ENCODE data around the gene DHX30.
"Not testable (repeated sequence)": the region's sequence is repeated elsewhere in the genome, so short reads cannot be mapped to it uniquely, and the experiment has no call there.

The DHX30 gene

DNA sequence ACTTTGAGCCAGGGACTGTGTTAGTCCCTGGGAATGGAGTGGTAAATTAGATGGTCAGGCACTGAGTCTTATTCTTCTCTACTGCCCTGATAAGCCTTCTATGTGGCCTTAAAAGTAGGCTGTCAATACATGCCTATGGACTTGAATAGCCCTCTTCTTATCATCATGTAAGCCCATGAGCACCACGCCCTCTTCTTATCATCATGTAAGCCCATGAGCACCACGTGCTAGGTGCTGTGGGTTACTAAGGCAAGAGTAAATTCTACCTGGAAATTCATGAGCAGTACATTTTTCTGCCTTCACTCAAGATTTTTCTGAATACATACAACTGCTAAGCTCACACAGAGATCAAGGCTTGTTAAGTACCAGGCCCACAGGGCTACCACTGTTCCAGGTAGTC is 68.5 kb downstream of the DHX30 start:
- no peak for DNase-seq
- in situ Hi-C loops (cut with HindIII; ENCODE audit: low pct_ligation_motif_present, low pct_unique_long_range_greater_than_20kb, low sequenced_read_pairs): no loop called here

DNA sequence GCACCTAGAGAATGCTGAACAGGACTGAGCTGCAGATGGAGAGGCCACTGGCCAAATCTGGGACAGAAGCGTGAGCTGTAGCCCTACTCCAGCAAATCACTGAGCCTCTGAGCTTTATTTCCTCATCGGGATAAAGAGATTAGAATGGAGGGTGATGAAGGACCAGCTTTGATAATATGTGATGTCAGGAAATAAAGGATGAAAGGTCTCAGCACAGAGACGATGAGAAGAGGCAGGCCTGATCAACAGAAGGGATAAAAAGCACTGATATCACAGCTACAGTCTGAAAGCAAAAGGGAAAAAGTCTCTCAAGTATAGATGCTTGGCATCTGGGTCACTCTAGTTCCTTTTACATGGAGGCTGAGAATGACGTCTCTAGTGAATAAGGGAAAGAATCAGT is 70.0 kb downstream of the DHX30 start:
- no peak for DNase-seq
- in situ Hi-C loops (cut with HindIII; ENCODE audit: low pct_ligation_motif_present, low pct_unique_long_range_greater_than_20kb, low sequenced_read_pairs): no loop called here

GRCh38 chr3:47874438-47874837 is 71.5 kb downstream of the DHX30 start:
- DNase-seq: no peak
- in situ Hi-C loops (cut with HindIII; ENCODE audit: low pct_ligation_motif_present, low pct_unique_long_range_greater_than_20kb, low sequenced_read_pairs): no loop called here

- in situ Hi-C loops (cut with HindIII; ENCODE audit: low pct_ligation_motif_present, low pct_unique_long_range_greater_than_20kb, low sequenced_read_pairs): no loop called here
- DNase-seq: no peak
Observed at GRCh38 chr3:47874913-47875312, 72.0 kb downstream of the DHX30 start.

DNA sequence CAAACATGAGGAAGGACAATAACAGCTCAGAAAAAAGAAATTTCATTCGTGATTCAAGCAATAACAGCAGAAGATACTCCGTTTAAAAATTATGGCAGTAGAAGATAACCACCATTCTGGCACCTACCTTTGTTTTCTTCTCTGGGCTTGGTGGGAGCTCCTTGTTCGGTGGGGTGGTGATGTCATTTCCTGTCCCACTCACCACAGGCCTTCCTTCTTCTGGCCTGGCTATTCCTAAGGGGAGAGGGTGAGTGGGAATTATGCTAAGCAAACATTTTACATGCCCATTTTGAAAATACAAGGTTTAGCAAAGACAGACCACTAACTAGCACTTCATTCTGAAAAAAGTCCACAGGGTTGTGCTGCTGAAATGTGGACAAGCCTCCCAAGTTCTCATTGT is 74.4 kb downstream of the DHX30 start:
- in situ Hi-C loops (cut with HindIII; ENCODE audit: low pct_ligation_motif_present, low pct_unique_long_range_greater_than_20kb, low sequenced_read_pairs): no loop called here
- DNase-seq: no peak

- in situ Hi-C loops (cut with HindIII; ENCODE audit: low pct_ligation_motif_present, low pct_unique_long_range_greater_than_20kb, low sequenced_read_pairs): no loop called here
- no peak for DNase-seq
Observed at GRCh38 chr3:47877719-47878118, 74.8 kb downstream of the DHX30 start.

- no peak for DNase-seq
- in situ Hi-C loops (cut with HindIII; ENCODE audit: low pct_ligation_motif_present, low pct_unique_long_range_greater_than_20kb, low sequenced_read_pairs): no loop called here
Observed at GRCh38 chr3:47882338-47882737, 79.4 kb downstream of the DHX30 start.

- in situ Hi-C loops (cut with HindIII; ENCODE audit: low pct_ligation_motif_present, low pct_unique_long_range_greater_than_20kb, low sequenced_read_pairs): no loop called here
- no peak for DNase-seq
Observed at GRCh38 chr3:47884603-47885002, 81.7 kb downstream of the DHX30 start.

- DNase-seq: no peak
Observed at GRCh38 chr3:47885168-47885567, 82.2 kb downstream of the DHX30 start.

DNA sequence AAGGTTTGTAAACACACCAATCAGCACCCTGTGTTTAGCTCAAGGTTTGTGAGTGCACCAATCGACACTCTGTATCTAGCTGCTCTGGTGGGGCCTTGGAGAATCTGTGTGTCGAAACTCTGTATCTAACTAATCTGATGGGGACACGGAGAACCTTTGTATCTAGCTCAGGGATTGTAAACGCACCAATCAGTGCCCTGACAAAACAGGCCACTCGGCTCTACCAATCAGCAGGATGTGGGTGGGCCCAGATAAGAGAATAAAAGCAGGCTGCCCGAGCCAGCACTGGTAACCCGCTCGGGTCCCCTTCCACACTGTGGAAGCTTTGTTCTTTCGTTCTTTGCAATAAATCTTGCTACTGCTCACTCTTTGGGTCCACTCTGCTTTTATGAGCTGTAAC is 85.1 kb downstream of the DHX30 start:
- DNase-seq; in situ Hi-C loops (cut with HindIII; ENCODE audit: low pct_ligation_motif_present, low pct_unique_long_range_greater_than_20kb, low sequenced_read_pairs): not testable (repeated sequence)

More at GRCh38 chr3:47885168-47885567, 82.2 kb downstream of the DHX30 start:
- in situ Hi-C loops (cut with HindIII; ENCODE audit: low pct_ligation_motif_present, low pct_unique_long_range_greater_than_20kb, low sequenced_read_pairs): no loop called here

GRCh38 chr3:47888986-47889757 is 86.2 kb downstream of the DHX30 start:
- DNase-seq: no peak
- in situ Hi-C loops (cut with HindIII; ENCODE audit: low pct_ligation_motif_present, low pct_unique_long_range_greater_than_20kb, low sequenced_read_pairs): no loop called here

DNA sequence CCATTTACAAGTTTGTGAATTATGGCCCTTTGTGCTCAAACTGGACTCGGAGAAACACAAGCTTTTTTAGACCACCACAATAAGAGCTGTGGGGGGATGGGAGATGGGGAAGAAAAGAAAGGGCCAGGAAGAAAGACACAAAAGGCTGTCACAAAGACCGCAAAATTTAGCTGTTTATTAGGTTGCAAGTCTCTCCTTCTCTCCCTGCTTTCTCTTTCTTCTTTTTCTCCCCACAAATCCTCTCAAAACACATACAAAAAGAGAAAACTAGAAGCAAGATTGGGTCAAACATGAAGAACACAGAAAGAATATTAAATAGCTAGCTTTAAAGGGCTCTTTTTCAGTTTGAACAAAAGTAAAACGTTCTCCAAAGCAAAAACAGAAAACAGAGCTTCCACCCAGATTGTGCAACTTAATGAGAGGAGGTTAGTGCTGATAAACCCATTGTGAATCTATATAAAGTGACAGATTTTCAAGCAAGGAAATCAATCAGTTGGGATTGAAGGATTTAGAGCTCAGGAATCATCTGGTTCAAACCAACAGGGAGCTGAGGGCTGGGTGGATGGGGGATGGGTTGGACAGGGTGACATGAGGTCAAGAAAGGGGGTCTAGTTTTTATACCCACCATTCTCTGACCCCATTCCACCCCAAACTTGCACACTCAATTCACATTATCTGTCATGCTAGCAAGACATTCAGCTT is 87.3 kb downstream of the DHX30 start:
- no peak for DNase-seq
- in situ Hi-C loops (cut with HindIII; ENCODE audit: low pct_ligation_motif_present, low pct_unique_long_range_greater_than_20kb, low sequenced_read_pairs): no loop called here

DNA sequence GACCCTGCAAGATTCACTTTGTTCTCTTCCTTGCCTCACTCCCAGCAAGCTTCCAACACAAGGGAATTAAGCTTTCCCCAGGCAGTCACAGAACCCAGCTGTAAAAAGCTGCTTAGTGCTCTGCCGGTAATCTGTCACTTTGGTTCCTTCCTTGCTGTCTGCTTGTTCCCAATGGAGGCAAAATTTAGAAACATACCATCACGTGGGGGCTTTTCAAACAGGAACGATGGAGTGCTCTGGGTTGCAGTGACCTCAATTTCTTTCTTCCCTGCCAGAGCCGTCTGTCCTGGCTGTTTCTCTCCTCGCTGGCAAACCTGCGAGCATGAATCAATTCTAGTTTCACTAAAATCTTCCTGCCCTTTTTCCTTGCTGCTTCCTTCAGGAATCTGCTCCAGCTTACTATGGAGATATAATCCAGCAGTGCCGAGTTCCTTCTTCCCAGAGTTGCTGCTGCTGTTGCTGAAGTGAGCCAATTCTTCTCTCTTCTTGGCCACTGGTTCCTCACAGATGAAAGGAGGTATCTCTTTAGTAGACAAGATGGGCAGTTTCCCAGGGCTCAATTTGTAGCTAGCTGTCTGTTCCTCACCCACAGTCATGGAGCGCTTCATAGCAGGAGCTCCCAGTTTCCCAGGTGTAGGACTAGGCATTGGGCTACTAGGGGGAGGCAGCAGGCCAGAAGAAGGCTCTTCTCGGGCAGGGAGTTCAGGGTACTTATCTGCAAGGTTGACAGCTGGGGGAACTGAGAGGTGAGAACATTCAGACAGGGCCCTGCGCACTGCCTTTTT is 88.1 kb downstream of the DHX30 start:
- in situ Hi-C loops (cut with HindIII; ENCODE audit: low pct_ligation_motif_present, low pct_unique_long_range_greater_than_20kb, low sequenced_read_pairs): no loop called here
- DNase-seq: no peak

DNA sequence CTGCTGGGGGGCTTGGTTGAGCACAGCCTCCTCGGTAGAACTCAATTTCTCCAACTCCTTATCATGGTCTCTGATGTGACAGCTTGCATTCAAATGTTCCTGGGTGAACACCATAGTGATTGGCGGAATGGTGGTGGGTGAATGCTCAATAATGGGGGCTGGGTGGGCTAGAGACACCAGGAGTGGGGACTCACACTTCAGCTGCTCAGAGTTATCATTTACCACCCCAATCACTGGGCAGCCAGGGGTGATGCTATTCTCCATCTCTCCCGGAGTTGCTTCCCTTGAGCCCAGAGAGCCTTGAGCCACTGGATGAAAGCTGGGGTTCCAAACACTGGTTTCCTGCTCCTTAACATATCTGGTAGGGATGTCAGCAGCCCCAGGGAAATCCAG is 88.7 kb downstream of the DHX30 start:
- DNase-seq: no peak
- in situ Hi-C loops (cut with HindIII; ENCODE audit: low pct_ligation_motif_present, low pct_unique_long_range_greater_than_20kb, low sequenced_read_pairs): no loop called here

- in situ Hi-C loops (cut with HindIII; ENCODE audit: low pct_ligation_motif_present, low pct_unique_long_range_greater_than_20kb, low sequenced_read_pairs): no loop called here
- no peak for DNase-seq
Observed at GRCh38 chr3:47892286-47893040, 89.5 kb downstream of the DHX30 start.

GRCh38 chr3:47895241-47895640 is 92.3 kb downstream of the DHX30 start:
- no peak for DNase-seq
- in situ Hi-C loops (cut with HindIII; ENCODE audit: low pct_ligation_motif_present, low pct_unique_long_range_greater_than_20kb, low sequenced_read_pairs): no loop called here

- in situ Hi-C loops (cut with HindIII; ENCODE audit: low pct_ligation_motif_present, low pct_unique_long_range_greater_than_20kb, low sequenced_read_pairs): no loop called here
Observed at GRCh38 chr3:47896736-47897135, 93.8 kb downstream of the DHX30 start.

DNA sequence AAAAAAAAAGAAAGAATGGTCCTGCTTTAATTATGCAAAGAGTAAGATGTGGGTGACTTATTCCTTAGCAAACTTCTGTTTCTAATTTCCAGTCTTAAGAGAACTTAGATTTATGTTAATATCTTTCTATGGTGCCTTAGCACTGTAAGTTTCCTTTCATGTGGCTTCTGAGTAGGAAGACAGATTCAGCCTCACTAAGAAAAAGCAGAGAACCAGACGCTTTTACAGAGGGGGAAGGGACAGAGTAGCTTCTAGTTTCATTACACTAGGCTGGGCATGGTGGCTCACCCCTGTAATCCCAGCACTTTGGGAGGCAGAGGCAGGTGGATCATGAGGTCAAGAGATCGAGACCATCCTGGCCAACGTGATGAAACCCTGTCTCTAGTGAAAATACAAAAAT is 95.0 kb downstream of the DHX30 start:
- in situ Hi-C loops (cut with HindIII; ENCODE audit: low pct_ligation_motif_present, low pct_unique_long_range_greater_than_20kb, low sequenced_read_pairs): no loop called here
- DNase-seq: no peak

More at GRCh38 chr3:47896736-47897135, 93.8 kb downstream of the DHX30 start:
- no peak for DNase-seq

Data from ACHN (cell line).